GM18519 (cell line): ENCODE measurements around the gene FOXO6.
A peak's percentile ranks its signal among the peaks of the same experiment; 100 is the strongest.

Experiments used
- ATAC-seq: cut with Tn5 transposase; IDR thresholded peaks from one replicate; pipeline ENCODE4 v1.9.1; 2021; ENCODE audit warnings: mild to moderate bottlenecking, moderate library complexity; ENCODE audit not compliant: unreplicated experiment, low FRiP score

Gene FOXO6

DNA sequence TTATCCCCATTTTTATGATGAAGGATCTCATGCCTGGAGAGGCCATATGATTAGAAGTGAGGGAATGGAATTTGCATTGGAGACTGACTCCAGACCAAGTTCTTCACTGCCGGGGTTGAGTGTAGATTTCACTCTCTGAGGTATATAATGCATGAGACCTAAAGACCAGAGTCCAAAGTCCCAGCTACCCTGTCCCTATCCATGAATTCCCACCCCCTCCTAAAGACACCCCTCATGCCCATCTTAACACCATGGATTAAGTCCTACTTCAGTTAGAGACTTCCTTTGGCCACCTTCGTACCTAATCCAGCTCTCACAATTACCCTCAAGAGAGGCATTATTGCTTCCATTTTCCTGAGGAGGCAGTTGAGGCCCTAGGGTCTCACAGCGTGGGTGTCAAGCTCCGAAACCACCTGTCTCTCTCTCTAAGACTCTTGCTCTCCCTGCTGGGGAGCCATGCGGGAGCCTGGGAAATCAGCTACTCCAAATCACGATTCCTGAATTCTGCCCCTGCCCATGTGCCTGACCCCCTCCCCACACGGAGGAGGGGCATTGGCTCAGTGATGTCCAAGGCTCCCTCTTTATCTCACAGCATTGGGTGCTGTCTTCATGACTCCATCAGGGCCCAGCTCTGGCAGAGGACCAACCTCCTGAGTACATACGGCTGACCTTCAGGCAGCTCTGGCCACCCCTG is 11.7 kb upstream of the FOXO6 start:
- ATAC-seq = no peak

DNA sequence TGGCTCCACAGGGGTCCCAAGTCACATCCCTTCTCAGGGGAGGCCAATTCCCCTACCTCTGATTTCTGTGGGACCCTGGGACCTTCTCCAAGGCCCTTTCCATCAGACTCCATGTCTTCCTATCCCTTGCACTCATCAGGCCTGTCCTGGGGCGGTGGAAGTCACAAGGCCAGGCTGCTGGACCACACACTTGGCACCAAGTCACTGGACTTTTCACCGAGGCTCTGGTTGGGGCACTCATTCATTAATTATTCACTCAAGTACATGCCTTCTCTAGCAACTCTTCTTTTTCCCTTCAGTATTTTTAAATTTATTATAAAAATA is 11.2 kb upstream of the FOXO6 start:
- no peak for ATAC-seq

DNA sequence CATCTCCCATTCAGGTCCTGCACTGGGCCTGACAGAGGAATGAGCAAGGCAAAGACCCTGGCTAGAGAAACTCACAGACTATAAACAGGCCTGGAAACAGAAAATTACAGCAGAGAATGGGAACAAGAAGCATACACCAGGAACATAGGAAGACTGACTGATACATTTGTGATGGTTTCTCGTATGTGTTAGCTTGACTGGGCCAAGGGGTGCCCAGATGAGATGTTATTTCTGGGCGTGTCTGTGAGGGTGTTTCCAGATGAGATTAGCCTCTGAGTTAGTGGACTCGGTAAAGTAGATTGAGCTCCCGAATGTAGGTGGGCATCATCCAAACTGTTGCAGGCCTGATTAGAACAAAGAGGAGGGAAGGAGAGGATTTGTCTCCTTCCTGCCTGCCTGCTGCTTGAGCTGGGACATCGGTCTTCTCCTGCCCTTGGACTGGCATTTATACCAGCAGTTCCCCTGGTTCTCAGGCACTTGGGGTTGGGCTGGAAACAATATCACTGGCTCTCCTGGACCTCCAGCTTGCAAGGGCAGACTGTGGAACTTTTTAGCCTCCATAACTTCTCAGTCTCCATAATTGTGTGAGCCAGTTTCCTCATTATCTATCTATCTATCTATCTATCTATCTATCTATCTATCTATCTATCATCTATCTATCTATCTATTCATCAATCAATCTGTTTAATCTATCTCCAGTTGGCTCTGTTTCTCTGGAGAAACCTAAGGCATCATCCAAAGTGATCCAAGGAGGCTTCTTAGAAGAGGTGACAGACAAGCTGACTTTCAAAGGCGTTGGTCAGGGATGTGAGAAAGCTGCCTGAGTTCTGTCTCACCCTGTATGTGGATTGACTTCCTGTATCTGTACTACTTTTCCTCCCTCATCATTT is 9.7 kb upstream of the FOXO6 start:
- ATAC-seq = no peak

DNA sequence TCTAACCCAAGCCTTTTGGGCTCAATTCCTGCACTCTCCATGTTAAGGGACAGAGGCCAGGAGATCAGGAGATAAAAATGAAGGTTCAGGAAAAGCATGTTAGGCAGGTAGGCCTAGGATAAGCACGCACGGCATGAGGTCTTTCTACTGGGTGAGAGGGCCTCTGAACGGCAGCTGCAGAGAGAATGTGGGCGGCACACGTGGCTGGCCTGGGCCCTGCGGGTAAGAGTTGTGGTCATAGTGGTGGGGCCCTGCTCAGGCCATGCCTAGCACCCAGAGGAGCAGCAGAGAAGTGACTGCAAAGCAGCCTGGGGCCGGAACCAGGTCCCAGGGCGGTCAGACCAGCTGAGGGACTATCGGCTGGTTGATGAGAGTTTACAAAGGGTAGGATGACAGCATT is 7.5 kb upstream of the FOXO6 start:
- ATAC-seq = no peak

DNA sequence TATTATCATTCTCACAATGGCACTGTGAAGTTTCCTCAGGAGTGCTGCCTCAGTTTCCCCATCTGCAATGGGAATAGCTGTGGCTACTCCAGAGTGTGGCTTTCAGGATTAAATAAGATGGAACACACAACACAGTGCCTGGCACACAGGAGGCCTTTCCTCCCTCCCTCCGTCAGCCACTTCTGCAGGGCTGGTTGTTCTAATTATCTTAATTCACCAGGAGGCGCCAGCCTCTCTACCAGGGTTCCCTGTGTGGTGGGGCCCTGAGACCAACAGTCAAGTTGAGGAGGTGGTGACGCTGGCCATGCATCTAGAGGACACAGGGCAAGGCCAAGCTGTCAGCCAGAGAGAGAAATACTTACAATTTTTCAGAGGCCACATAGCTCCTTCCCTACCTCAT is 6.3 kb upstream of the FOXO6 start:
- no peak for ATAC-seq

DNA sequence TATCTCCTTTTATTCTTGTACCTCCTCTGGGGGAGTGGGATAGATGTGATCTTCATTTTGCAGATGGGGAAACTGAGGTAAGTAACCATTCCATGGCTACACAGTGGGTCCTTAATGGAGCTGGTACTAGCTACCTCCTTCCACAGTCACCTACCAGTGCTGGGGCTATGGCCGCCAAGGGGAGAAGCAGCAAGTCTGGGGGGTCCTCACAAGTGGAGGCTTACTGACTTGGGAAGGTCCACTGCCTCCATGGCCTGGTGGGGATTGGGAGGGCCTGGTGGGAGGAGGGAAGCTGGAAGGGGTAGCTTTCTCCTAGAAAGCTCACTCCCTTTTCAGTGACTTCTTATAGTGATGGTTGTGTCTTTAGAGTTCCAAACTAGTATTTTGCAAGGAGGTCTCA is 5.9 kb upstream of the FOXO6 start:
- ATAC-seq = no peak

DNA sequence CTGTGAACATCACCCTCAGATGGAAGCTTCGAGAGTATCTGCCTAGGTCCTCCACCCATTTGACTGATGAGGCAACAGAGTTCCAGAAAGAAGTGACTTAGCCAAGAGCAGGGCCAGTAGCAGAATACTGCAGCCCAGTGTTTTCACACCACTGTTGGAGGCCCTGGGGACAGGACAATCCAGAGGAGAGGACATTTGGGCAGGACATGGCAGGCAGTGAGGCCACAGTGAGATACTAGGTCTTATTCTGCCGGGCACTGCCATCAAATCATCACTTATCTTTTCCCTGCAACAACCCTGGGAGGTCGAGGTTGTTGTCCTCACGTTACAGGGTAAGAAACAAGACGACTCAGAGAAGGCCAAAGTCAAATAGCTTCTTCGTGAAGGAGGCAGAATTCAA is 5.5 kb upstream of the FOXO6 start:
- ATAC-seq = no peak

DNA sequence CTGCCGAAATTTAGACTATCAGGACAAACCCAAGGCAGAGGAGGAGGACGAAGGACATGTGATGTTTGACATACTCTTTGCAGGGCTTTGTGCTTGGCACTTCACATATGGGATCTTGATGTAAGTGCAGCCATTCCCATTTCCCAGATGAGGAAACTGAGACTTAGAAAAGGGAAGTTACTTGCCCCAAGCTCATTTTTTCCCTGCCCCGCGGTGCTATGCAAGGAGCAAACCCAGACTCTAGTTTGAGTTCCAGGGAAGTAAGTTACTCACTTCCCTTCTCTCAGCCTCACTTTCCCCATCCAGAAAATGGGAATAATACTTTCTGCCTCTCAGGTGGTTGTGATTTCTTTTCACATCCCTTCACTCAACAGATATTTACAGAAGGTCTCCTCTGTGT is 4.5 kb upstream of the FOXO6 start:
- no peak for ATAC-seq

DNA sequence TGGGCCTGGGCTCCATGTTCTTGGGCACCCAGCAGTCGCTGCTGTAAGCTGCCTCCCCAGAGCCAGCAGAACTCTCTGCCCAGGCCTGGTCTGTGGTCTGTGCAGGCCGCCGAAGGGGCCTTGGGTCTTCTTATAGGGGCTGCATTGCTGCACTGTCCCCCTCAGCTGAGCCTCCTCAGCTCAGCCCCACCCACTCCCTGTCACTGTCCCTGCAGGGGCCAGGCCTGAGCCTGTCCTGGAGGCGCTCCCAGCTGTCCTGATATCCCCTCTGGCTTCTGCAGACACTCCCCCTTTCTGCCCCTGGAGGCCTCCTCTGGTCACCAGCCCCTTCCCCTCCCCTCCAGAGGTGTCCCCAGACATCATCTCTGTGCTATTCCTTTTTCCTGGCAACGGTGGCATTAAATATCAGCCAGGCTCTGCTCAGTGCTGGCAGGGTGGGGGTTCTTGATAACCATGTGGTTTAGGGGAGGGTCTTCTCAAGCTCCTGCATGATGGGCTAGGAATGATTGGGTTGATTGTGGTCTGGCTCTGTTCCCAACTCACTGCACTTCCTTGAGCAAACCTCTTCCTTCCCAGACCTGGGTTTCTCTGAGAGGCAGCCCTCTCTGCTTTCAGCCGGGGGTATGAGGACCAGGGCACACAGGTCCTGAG is 3.7 kb upstream of the FOXO6 start:
- no peak for ATAC-seq

DNA sequence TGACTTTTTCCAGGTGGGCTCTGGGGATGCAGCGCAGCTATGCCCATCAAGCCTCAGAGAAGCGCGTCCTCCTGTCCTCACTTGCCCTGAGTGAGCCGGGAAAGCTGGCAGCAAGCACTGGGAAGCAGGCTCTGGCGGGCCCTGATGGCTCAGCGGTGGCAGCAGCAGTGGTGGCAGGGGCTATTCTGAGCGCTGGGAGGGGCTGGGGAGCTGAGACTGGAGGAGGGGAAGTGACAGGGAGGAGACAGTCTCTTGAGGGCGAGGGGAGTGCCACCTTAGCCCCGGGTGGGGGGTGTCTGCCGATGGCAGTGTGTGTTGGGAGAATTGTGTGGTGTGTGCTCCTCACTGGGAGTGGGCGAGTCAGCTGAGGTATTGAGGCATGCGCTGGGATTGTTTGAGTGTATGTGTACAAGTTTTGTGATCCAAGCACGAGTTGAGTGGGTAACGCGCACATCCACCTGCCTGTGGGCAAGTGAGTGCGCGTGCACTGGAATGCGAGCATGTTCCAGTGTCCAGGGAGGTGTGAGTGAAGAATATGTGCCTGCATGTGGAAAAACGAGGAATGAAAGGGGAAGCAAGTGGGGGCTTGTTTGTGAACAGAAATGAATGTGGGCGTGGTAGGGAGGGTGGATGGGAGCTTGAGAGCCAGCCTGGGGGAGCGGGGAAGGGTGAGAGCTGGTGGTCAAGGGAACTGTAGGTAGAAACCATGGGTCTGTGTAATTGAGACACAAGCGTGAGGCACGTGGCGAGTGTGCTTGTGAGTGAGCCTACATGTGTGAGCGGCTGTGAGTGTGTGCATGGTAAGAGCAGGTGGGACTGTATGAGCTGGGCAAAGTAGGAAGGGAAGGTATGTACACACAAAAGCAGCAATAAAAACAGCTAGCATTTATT is 2.9 kb upstream of the FOXO6 start:
- no peak for ATAC-seq

DNA sequence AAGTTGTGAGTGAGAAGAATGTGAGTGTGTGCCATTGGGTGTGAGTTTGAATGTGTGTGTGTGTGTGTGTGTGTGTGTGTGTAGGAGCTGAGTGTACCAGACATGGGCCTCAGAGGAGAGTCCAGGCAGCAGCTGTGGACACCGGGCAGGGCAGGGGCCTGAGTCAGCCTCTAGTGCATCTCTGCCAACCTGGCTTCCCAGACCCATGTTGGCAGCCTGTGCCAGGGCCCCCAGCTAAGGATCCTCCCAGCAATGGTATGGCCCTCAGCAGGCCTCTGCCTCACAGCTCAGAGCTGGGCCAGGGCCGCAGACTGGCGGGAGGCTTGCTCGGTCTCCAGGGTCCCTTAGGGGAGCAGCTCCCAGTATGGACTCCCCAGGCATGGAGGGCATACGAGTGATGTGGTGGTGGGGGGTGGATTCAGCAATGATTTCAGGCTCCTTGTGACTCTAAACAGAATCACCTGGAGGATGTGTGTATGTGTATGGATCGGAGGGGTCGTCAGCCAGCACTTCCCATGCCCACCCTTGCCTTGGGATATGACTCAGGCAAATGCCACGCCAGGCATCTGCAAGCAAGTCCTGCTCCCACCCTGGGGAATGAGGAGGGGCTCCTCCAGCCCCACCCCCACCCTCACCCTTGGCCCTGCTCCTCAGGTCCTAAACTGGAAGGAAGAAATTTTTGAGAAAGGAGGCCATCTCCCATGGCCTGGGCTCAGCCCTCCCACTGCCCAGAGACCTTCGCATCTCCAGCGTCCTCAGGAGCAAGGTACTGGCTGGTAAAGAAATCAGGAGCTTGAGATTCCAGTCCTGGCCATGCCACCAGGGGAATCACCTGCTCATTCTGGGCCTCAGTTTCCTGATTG is 1.8 kb upstream of the FOXO6 start:
- ATAC-seq = no peak

DNA sequence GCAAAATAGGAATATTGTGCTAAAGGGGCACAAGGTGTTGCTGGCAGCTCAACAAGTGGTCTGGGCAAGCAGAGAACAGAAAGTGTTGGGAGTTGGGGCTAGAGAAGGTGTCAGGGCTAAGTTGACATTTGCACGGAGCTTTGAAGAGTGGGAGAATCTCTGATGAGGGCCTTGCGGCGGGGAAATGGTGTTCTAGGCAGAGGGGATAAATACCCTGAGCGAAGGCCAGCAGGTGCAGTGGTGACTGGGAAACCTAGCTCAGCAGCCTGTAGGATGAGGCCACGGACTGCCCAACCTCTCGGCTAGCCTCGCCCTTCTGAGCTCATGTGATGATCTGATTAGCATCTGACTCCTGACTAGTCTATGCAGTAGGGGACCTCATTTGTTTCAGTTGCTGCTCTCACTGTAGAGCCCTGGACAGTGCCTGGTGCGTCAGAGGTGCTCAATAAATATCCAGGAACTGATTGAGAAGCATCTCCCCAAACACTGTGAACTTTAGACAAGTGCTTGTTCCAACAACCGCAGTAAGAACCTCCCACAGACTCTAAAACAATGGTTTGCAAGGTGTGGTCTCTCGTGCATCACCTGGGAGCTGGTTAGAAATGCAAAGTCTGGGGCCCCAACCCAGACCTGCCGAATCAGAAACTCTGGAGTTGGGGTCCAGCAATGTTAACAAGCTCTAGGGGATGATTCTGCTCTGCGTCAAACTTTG is 1.0 kb upstream of the FOXO6 start:
- no peak for ATAC-seq

DNA sequence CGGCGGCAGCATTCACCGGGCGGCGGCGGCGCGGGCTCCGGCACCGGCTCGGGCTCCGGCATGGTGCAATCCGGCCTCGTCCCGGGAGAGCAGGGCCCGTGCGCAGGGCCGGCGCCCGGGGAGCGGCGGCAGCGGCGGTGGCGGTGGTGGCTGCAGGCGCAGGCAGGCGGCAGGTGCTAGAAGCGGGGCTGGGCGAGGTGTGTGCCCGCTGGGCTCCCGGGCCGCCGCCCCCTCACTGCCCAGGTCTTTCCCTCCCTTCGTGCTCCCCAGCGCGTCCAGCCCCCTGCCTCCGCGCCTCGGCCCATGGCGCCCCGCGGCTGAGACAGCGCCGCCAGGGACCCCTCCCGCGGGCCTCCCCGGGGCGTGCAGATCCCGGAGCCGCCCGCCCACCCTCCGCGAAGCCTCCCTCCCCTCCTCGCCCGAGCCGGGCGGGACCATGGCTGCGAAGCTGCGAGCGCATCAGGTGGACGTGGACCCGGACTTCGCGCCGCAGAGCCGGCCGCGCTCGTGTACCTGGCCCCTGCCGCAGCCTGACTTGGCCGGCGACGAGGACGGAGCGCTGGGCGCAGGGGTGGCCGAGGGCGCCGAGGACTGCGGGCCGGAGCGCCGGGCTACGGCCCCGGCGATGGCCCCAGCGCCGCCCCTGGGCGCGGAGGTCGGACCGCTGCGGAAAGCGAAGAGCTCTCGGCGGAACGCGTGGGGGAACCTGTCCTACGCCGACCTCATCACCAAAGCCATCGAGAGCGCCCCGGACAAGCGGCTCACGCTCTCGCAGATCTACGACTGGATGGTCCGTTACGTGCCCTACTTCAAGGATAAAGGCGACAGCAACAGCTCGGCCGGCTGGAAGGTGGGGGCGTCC is 492 bp downstream of the FOXO6 start:
- ATAC-seq = peak; percentile 6

DNA sequence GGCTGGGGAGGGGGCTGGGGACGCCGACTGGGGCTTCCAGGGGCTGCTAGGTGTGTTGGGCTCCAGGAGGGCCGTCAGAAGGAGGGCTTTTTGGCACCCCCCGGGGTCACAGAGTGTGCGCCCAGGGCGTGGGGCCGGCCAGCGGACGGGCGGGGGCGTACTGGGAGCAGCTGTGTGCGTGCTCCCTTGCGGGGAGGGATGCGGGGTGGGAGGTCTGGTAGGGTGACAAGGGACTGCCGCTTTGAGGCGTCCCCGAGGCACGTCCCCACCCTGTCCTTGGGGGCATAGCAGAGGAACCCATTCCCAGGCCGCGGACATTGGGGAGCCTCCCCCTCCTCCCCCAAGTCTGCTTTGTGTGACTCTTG is 1.1 kb downstream of the FOXO6 start:
- no peak for ATAC-seq

DNA sequence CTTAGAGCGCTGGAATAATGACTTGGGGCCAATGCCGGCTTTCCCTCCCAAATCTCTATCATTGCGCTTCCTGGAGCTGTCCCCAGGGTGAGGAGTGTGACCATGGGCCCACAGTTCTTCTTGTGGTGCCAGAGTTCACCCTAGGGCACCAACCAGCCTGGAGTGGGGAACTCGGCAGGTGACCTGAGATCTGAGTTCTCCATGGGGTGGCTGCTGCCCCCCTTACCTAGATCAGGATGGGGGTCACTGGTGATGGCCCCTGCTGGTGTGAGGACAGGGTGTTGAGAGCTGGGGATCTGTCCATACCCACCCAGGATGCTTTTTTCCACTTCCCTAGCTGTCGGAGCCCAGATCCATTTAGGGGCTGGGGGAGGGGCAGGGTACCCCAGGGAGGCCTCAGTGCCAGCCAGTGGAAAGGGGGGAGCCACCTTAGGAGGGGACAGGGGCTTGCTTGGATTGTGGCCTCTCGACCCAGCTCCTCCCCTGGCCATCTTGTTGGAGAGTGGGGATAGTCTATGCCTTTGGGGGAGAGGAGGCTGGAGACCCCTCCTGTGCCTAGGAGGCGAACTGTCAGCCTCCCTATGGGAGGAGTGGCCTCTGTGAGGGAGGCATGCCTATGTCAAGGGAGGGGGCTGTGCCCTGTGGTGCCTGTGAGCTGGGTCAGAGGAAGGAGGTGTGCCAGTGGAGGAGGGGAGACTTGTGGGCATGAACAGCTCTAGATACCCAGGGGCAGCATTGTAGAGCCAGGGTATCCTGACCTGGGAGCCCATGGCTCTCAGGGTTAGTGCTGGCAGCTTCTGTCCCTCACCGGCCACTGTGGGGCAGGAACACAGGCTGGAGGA is 1.7 kb downstream of the FOXO6 start:
- ATAC-seq = no peak

DNA sequence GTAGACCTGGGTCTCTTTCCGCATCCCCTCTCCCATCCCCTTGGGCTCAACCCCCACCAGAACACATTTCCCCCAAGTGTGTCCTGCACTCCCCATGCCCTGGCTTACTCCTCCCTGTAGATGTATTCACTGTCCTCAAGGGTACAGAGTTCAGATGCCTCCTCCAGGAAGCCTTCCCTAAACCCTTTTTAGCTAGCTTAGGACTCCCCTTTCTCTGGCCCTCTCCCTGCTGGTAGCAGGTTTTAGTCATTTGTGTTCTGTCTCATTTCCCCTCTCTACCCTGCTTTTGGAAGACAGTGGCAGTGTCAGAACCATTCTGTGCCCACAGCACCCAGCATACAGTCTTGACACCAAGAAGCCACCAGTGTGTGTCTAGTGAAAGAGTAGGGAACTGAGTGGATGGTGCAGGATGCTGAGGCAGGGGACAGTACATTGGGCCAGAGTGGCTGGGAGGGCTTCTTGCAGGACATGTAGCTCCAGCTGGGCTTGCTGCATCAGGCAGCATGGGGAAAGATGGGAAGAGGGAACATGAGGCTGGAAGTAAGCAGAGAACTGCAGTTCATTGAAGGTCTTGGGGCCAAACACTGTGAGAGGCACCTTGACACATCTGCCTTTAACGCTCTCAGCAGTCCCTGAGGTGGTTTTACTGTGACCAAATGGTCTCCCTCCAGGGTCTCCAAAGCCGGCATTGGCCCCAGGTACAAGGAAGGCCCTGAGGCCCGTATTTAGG is 2.5 kb downstream of the FOXO6 start:
- no peak for ATAC-seq
